BJ (cell line): ENCODE results near the gene CLEC4F. TPM values are rescaled to one million over a fixed set of nuclear protein-coding genes. Genes with fewer than 3 reads are reported as not detected.

Source experiments
- CTCF ChIA-PET: fragments of 350-600 bp; formaldehyde crosslinking; extraction: SDS; loops from one replicate; lab custom pipeline; 2021; ENCODE audit warnings: antibody characterized with exemption, inconsistent platforms; lab: Yijun Ruan, JAX
- POLR2A ChIA-PET: fragments of 300-600 bp; sonication (Branson Sonifier 250); formaldehyde crosslinking; extraction: SDS; loops from one replicate; lab custom pipeline; 2021; ENCODE audit warnings: antibody characterized with exemption; lab: Charles Lee
- DNase-seq: peaks from one replicate; pipeline ENCODE4 v3.0.0-alpha.2; 2011; ENCODE audit warnings: low read depth
- H3K27me3 ChIP-seq: 2 replicates; pipeline ENCODE4 v1.6.0; 2011; ENCODE audit warnings: low read length; ENCODE audit not compliant: control insufficient read depth, insufficient read depth
- H3K36me3 ChIP-seq: 2 replicates; pipeline ENCODE4 v1.5.1; 2011; ENCODE audit warnings: low read length; ENCODE audit not compliant: control insufficient read depth, insufficient read depth
- H3K4me3 ChIP-seq: 2 replicates; pipeline ENCODE4 v1.5.1; 2011; ENCODE audit warnings: low read depth, mild to moderate bottlenecking, control low read depth, low read length
- CTCF ChIP-seq: IDR thresholded peaks from 2 replicates; pipeline ENCODE4 v1.5.1; 2011; ENCODE audit warnings: low read depth, mild to moderate bottlenecking, control low read depth, inconsistent platforms, low read length, moderate library complexity; ENCODE audit not compliant: insufficient read depth
- polyA plus RNA-seq: library from polyadenylated mRNA; depleted of rRNA; stranded (reverse); fragments of >200 nt; gene quantifications from 2 replicates; pipeline ENCODE4 v1.2.3, GENCODE V29; 2011

Gene CLEC4F
- polyA plus RNA-seq, 1 experiment = not detected

GRCh38 chr2:70827388-70827787, 7.0 kb upstream of the CLEC4F start:
- Histone ChIP-seq H3K36me3 (no peaks in the 10 kb centered on the region), H3K27me3 (peaks cover 4% of the 10 kb centered on the region; the same call in 1 of the 2 replicates), H3K4me3 (no peak overlapping the region)
- TF ChIP-seq CTCF = no peak
- CTCF ChIA-PET = interaction anchor here (0.6 kb wide), 1 partner anchor 121 kb away, joined by 3 read pairs; no protein-coding TSS in a partner anchor
- no peak for DNase-seq
- POLR2A ChIA-PET = no interaction called here

GRCh38 chr2:70826696-70827350, 6.4 kb upstream of the CLEC4F start:
- POLR2A ChIA-PET = no interaction called here
- CTCF ChIA-PET = interaction anchor here (0.6 to 0.8 kb wide), 2 partner anchors 40 to 121 kb away, joined by 3 read pairs; no protein-coding TSS in a partner anchor
- peaks cover 4% of the 10 kb centered on the region; the same call in 1 of the 2 replicates for H3K27me3 ChIP-seq
- no peak for DNase-seq
- H3K4me3 ChIP-seq = no peak overlapping the region
- no peak for TF ChIP-seq CTCF
- H3K36me3 ChIP-seq = no peaks in the 10 kb centered on the region

- ChIA-PET POLR2A (no interaction called here), CTCF (no interaction called here)
- TF ChIP-seq CTCF = no peak
- H3K4me3 ChIP-seq = no peak overlapping the region
- H3K36me3 ChIP-seq = no peaks in the 10 kb centered on the region
- peaks cover 4% of the 10 kb centered on the region for H3K27me3 ChIP-seq
- no peak for DNase-seq
Observed at GRCh38 chr2:70823249-70823648, 2.9 kb upstream of the CLEC4F start.

- CTCF ChIA-PET = no interaction called here
- no peak overlapping the region for H3K4me3 ChIP-seq
- no peak for DNase-seq
- TF ChIP-seq CTCF = no peak
- peaks cover 6% of the 10 kb centered on the region for H3K27me3 ChIP-seq
- POLR2A ChIA-PET = no interaction called here
- H3K36me3 ChIP-seq = no peaks in the 10 kb centered on the region
Observed at GRCh38 chr2:70822843-70823242, 2.4 kb upstream of the CLEC4F start.

- TF ChIP-seq CTCF = no peak
- no peaks in the 10 kb centered on the region for H3K36me3 ChIP-seq
- DNase-seq = no peak
- H3K4me3 ChIP-seq = no peak overlapping the region
- ChIA-PET CTCF (no interaction called here), POLR2A (no interaction called here)
- H3K27me3 ChIP-seq = peaks cover 13% of the 10 kb centered on the region
Observed at GRCh38 chr2:70817284-70817954, 3.0 kb downstream of the CLEC4F start.
